Epithelial cell of esophagus (primary cell): Measurements from ENCODE around the gene FABP3.
A peak's percentile ranks its signal among the peaks of the same experiment; 100 is the strongest.

Experiments
- DNase-seq: peaks from one replicate; pipeline ENCODE4 v3.0.0; 2010; ENCODE audit warnings: low read depth
- H3K4me3 ChIP-seq: 2 replicates; pipeline ENCODE4 v1.5.1; 2011; ENCODE audit warnings: mild to moderate bottlenecking, low read length, control low read depth
- TF ChIP-seq, protein P1 (sequence below): IDR thresholded peaks from 2 replicates; pipeline ENCODE4 v1.5.1; 2011; ENCODE audit warnings: low read depth, mild to moderate bottlenecking, low read length, control low read depth, inconsistent platforms; ENCODE audit not compliant: insufficient read depth; ENCODE audit errors: missing control alignments

Gene FABP3

DNA sequence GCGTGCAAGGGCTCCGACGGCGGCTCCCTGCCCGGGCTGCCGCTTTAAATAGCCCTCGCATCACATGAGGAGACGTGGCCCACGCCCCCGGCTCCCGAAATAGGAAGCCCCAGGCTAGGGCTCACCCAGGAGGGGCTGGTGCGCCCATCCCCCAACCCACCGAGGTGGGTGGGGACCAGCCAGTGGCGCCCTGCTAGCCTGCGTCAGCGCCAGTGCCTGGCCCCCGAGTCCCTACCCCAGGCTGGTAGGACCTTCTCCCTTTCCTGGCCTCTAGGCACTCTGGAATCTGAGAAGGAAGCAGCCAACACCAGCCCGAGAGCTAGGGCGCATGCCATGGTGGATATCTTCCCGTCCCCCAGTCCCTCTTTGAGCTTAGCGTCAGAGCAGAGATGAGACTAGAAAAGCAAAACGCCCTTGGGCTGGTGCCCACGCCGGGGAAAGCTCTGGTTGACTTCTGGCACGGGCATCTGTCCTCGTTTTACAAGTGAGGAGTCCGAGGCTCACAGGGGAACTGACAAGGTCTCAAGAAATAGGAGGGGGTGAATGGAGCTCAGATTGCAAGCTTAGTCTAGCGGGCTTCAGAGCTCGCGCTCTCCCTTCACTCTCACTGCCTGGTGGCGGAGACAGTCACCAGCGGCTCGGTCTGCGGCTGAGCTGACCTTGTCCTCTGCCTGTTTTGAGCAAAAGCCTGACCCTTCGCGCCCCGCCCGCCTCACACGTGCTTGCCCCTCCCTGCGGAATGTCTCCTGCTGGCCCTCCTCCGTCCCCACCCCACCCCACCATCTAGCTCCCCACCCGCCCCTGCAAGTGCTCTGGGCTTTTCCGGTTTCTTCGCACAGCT is at the start of gene FABP3:
Gene FABP3, minus strand, starts transcription at position 21 of the 841 bp plus-strand sequence. CDS start 62 bp downstream, outside the sequence.
- peak; percentile 29 for DNase-seq
- TF ChIP-seq, protein P1, sequence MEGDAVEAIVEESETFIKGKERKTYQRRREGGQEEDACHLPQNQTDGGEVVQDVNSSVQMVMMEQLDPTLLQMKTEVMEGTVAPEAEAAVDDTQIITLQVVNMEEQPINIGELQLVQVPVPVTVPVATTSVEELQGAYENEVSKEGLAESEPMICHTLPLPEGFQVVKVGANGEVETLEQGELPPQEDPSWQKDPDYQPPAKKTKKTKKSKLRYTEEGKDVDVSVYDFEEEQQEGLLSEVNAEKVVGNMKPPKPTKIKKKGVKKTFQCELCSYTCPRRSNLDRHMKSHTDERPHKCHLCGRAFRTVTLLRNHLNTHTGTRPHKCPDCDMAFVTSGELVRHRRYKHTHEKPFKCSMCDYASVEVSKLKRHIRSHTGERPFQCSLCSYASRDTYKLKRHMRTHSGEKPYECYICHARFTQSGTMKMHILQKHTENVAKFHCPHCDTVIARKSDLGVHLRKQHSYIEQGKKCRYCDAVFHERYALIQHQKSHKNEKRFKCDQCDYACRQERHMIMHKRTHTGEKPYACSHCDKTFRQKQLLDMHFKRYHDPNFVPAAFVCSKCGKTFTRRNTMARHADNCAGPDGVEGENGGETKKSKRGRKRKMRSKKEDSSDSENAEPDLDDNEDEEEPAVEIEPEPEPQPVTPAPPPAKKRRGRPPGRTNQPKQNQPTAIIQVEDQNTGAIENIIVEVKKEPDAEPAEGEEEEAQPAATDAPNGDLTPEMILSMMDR, result no peak
- peak within 1 kb of the TSS; percentile 37 for H3K4me3 ChIP-seq

DNA sequence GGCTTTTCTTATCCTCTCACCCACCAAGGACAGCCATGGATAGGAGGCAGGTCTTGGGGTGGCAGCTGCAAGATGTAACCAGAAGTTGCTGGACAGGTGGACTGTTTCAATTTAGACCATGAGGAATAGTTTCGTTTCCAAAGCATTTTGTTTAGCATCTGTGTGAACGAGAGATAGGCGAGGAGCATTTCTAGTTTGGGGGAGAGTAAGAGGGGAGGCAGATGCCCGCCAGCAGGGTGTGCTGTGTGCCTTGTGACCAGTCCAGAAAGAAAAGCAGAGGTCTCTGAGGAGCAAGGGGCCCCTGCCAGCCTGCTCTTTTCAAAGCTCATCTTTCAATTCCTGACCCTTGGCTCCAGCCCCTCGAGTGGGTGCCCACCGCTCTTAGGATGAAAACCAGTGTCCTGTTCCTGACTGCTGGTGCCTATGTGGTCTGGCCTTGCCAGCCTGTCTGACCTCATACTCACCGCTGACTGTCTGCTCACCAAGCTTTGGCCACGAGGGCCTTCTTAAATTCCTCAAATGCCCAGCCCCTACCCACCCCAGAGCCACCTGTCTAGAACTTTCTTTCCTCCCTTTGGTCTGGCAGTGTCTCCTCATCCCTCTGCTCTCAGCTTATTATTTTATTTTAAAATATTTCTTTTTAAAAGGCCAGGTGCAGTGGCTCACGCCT is 48.6 kb upstream of the FABP3 start:
- no peak overlapping the region for H3K4me3 ChIP-seq

DNA sequence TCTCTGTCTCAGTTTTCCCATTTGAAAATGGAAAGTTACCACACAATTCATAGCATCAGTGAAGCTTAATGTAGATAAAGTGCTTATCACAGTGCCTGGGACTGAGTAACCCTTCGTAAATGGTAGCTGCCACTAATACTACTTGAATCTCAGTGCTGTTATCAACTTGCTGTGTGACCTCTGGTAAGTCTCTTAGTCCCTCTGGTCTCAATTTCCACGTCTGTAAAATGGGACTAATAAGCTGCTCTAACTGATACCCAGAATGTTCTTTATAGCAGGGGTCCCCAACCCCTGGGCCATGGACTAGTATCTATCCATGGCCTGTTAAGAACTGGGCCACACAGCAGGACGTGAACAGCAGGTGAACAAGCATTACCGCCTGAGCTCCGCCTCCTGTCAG is 47.8 kb upstream of the FABP3 start:
- no peak overlapping the region for H3K4me3 ChIP-seq
- no peak for DNase-seq
- TF ChIP-seq, protein P1, result no peak

More for the DNA sequence above, 48.6 kb upstream of the FABP3 start:
- DNase-seq, result no peak
- TF ChIP-seq, protein P1, result peak; percentile 46

DNA sequence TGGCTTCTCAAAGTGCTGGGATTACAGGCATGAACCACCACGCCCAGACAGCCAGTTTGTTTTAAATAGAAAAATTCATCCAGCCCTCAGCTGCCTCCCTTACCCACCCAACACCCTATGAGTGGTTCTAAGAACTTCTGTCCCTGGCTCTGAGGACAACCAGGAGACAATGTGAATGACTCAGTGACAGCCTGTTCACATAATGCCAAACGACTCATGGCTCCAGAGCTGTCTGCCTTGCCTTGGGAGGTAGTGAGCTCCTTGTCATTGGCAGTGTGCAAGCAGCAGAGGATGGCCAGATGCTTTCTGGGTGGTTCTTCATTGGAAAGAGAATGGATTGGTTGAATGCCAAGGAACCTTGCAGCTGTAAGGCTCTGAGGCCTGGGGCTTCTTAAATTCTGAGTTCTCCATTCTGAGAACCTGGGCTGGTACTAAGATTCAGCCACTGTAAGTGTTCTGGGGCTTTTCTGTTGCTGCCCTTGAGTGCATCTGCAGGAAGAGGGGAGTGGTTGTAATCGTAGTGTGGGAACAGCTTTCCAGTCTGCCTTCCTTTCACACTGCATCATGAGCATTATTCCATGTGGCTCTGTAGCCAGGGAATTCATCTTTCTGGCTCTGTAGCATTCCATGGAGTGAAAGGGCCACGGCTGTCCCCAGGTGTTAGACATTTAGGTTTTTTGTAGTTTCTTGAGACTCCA is 45.9 kb upstream of the FABP3 start:
- no peak overlapping the region for H3K4me3 ChIP-seq
- TF ChIP-seq, protein P1, result no peak
- DNase-seq, result peak; percentile 44

DNA sequence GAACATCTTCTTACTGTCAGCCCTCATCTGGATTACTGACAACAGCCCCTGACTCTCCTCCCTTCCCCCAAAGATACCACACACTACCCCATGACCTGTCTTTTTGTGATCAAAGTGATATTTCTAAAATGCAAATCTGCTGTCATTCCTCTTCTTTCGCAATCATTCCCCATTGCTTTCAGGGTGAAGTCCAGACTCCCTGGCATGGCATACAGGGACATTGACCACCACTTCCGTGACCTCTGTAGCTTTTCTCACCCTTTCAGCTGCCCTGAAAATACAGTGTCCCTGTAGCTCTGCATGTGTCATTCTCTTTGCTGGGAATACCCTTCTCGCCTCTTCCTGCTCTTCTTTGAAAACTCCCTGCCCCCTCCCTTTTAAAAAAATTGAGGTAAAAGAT is 44.3 kb upstream of the FABP3 start:
- no peak for DNase-seq
- TF ChIP-seq, protein P1, result no peak
- no peak overlapping the region for H3K4me3 ChIP-seq

DNA sequence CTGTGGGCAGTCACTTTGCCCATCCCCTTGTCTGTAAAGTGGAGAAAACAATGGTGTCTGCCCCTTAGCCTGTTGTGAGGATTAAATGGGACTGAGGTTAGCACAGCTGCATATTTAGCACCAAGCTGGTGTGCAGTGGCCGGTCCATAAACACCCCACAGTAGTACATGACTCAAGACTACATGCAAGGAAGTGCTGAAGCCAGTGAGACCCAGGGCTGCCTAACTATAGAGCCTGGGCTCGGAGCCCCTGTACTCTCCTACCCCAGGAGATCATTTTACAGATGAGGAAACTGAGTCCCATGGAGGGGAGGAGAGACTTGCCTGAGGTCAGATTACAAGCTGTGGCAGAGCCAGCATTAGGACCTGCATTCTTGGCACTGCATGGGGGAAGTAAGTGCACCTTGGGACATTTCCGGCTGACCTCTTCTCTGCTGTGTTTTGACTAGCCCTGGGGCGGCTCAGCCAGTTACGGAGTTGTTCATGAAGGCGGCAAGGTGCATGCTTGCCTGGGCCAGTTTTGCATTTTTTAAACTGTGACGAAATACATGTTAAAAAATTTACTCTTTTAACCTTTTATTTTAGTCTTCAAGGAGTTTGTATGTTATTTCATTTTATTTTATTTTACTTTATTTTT is 43.3 kb upstream of the FABP3 start:
- TF ChIP-seq, protein P1, result no peak
- peak; percentile 87 for DNase-seq
- H3K4me3 ChIP-seq, result no peak overlapping the region
